Stimulated activated CD8-positive, alpha-beta memory T cell treated with anti-CD3 and anti-CD28 coated beads, Interleukin-7, amount 100 ng/mL, for 4 hours (primary cell): ENCODE measurements around the gene OPN1MW2.
"Not testable (repeated sequence)": the region's sequence is repeated elsewhere in the genome, so short reads cannot be mapped to it uniquely, and the experiment has no call there.

ENCODE experiments used
- DNase-seq, 2 donors: peaks; one replicate each; pipeline ENCODE4 v3.0.0-alpha.2; 2020; ENCODE audit warnings: low read depth in 2 of 2

OPN1MW2 gene

GRCh38 chrX:154269245-154269644, 49.7 kb downstream of the OPN1MW2 start:
- DNase-seq: not testable (repeated sequence)
